ENCODE measurements around the gene FAM185A.
"Not testable (repeated sequence)": the region's sequence is repeated elsewhere in the genome, so short reads cannot be mapped to it uniquely, and the experiment has no call there.

The FAM185A gene

GRCh38 chr7:102748605-102749444 lies at the start of gene FAM185A:
Gene FAM185A, plus strand, starts transcription at chr7:102748999. Its CDS starts 209 bp downstream, at chr7:102749208.
- TF ChIP-seq CTCF (IDR thresholded peaks at IDR 0.05) = not testable (repeated sequence)

GRCh38 chr7:102806613-102807012 lies 57.8 kb downstream of the FAM185A start:
- TF ChIP-seq CTCF (IDR thresholded peaks at IDR 0.05) = no peak

- TF ChIP-seq CTCF (IDR thresholded peaks at IDR 0.05) = no peak
Observed at GRCh38 chr7:102810916-102811315, 62.1 kb downstream of the FAM185A start.

GRCh38 chr7:102811942-102812678 lies 63.3 kb downstream of the FAM185A start:
- TF ChIP-seq CTCF (IDR thresholded peaks at IDR 0.05) = no peak

GRCh38 chr7:102813191-102814024 lies 64.6 kb downstream of the FAM185A start:
- no peak for TF ChIP-seq CTCF (IDR thresholded peaks at IDR 0.05)

- TF ChIP-seq CTCF (IDR thresholded peaks at IDR 0.05) = no peak
Observed at GRCh38 chr7:102814025-102814471, 65.2 kb downstream of the FAM185A start.

Data from LNCAP (cell line).